ENCODE data around the gene SOX6.
"Not testable (repeated sequence)": the region's sequence is repeated elsewhere in the genome, so short reads cannot be mapped to it uniquely, and the experiment has no call there.

SOX6 gene

GRCh38 chr11:16080688-16081381 is 275.5 kb downstream of the SOX6 start:
- H3K4me3 ChIP-seq (ENCODE audit: low read depth, low read length): no peak overlapping the region
- no peak for TF ChIP-seq CTCF (IDR thresholded peaks at IDR 0.05; ENCODE audit: low read depth, low read length)

- TF ChIP-seq CTCF (IDR thresholded peaks at IDR 0.05; ENCODE audit: low read depth, low read length): no peak
- H3K4me3 ChIP-seq (ENCODE audit: low read depth, low read length): no peak overlapping the region
These were observed 277.4 kb downstream of the SOX6 start for GRCh38 chr11:16078936-16079335.

- H3K4me3 ChIP-seq (ENCODE audit: low read depth, low read length): no peak overlapping the region
- TF ChIP-seq CTCF (IDR thresholded peaks at IDR 0.05; ENCODE audit: low read depth, low read length): no peak
These were observed 285.8 kb downstream of the SOX6 start for GRCh38 chr11:16070573-16070972.

GRCh38 chr11:16067268-16067667 is 289.1 kb downstream of the SOX6 start:
- not testable (repeated sequence) for H3K4me3 ChIP-seq (ENCODE audit: low read depth, low read length)

- TF ChIP-seq CTCF (IDR thresholded peaks at IDR 0.05; ENCODE audit: low read depth, low read length): no peak
- no peak overlapping the region for H3K4me3 ChIP-seq (ENCODE audit: low read depth, low read length)
These were observed 297.0 kb downstream of the SOX6 start for GRCh38 chr11:16059332-16059731.

- TF ChIP-seq CTCF (IDR thresholded peaks at IDR 0.05; ENCODE audit: low read depth, low read length): no peak
- H3K4me3 ChIP-seq (ENCODE audit: low read depth, low read length): no peak overlapping the region
These were observed 297.7 kb downstream of the SOX6 start for GRCh38 chr11:16058671-16059070.

GRCh38 chr11:16052750-16053149 is 303.6 kb downstream of the SOX6 start:
- TF ChIP-seq CTCF (IDR thresholded peaks at IDR 0.05; ENCODE audit: low read depth, low read length): no peak
- no peak overlapping the region for H3K4me3 ChIP-seq (ENCODE audit: low read depth, low read length)

- H3K4me3 ChIP-seq (ENCODE audit: low read depth, low read length): no peak overlapping the region
- TF ChIP-seq CTCF (IDR thresholded peaks at IDR 0.05; ENCODE audit: low read depth, low read length): no peak
These were observed 306.7 kb downstream of the SOX6 start for GRCh38 chr11:16049611-16050010.

Measured in WI38 (cell line).